ENCODE data around the gene CCDC197. TPM values are rescaled to one million over a fixed set of nuclear protein-coding genes. Genes with fewer than 3 reads are reported as not detected.

The CCDC197 gene
- total RNA-seq, 1 experiment from 2014 or later: not detected

GRCh38 chr14:93996130-93996695 lies 888 bp upstream of the CCDC197 start:
- H3K9me3 ChIP-seq (ENCODE audit: low read length): no peaks in the 10 kb centered on the region
- H4K20me1 ChIP-seq (ENCODE audit: insufficient read depth, low read depth, low read length): peaks cover 7% of the 10 kb centered on the region; the same call in 1 of the 2 replicates
- no peak overlapping the region for H3K4me2 ChIP-seq (ENCODE audit: low read depth, low read length, poor library complexity, severe bottlenecking)
- no peaks in the 10 kb centered on the region for H3K36me3 ChIP-seq (ENCODE audit: insufficient read depth, low read length)
- no peaks in the 10 kb centered on the region for H3K27me3 ChIP-seq (ENCODE audit: low read length)
- no peaks in the 10 kb centered on the region for H3K4me1 ChIP-seq (ENCODE audit: low read length)
- no peak overlapping the region for H2AFZ ChIP-seq (ENCODE audit: low read length)
- no peak overlapping the region for H3K27ac ChIP-seq (ENCODE audit: low read length)
- H3K79me2 ChIP-seq (ENCODE audit: low read length): no peaks in the 10 kb centered on the region
- H3K9ac ChIP-seq (ENCODE audit: low read length): no peak overlapping the region
- no peak for DNase-seq
- no peak overlapping the region for H3K4me3 ChIP-seq (ENCODE audit: low read length)
- H3K9me2 ChIP-seq (replicated peaks; ENCODE audit: insufficient read depth, low read length): no peaks in the 10 kb centered on the region

- Histone ChIP-seq H3K4me1 (ENCODE audit: low read length) (no peaks in the 10 kb centered on the region), H3K36me3 (ENCODE audit: insufficient read depth, low read length) (no peaks in the 10 kb centered on the region), H3K9me2 (replicated peaks; ENCODE audit: insufficient read depth, low read length) (no peaks in the 10 kb centered on the region), H3K27ac (ENCODE audit: low read length) (no peak overlapping the region), H3K27me3 (ENCODE audit: low read length) (no peaks in the 10 kb centered on the region), H3K9me3 (ENCODE audit: low read length) (no peaks in the 10 kb centered on the region), H2AFZ (ENCODE audit: low read length) (no peak overlapping the region), H3K79me2 (ENCODE audit: low read length) (no peaks in the 10 kb centered on the region), H3K4me2 (ENCODE audit: low read depth, low read length, poor library complexity, severe bottlenecking) (no peak overlapping the region), H3K9ac (ENCODE audit: low read length) (no peak overlapping the region), H4K20me1 (ENCODE audit: insufficient read depth, low read depth, low read length) (peaks cover 7% of the 10 kb centered on the region; the same call in 1 of the 2 replicates), H3K4me3 (ENCODE audit: low read length) (no peak overlapping the region)
- no peak for DNase-seq
Measured at GRCh38 chr14:93997916-93998870, 1.1 kb downstream of the CCDC197 start.

DNA sequence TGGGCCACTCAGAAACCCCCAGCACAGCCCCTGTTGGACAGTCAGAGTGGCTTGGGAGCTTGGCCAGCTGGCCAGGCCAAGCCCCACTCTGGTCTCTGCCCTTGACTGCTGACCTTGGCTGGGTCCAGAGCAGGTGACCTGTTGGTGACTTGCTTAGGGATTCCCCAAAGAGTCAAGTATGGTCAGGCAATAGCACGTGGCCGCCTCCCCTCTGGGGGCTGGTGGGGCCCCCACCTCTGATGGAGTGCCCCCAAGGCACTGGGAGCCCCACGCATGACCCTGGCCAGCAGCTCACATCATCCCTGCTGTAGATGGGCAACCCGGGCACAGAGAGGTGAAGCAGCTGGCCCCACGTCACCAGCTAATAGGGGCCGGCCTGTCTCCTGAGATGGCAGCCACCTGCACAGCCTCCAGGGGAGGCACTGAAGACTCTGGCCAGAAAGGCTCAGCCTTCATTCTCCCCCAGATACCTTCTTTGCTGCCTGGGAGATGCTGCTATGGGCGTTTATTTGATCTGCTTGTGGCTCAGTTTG lies 1.8 kb downstream of the CCDC197 start:
- no peak overlapping the region for H3K4me3 ChIP-seq (ENCODE audit: low read length)
- DNase-seq: no peak
- no peak overlapping the region for H3K9ac ChIP-seq (ENCODE audit: low read length)
- no peaks in the 10 kb centered on the region for H3K36me3 ChIP-seq (ENCODE audit: insufficient read depth, low read length)
- H3K27ac ChIP-seq (ENCODE audit: low read length): no peak overlapping the region
- H3K27me3 ChIP-seq (ENCODE audit: low read length): no peaks in the 10 kb centered on the region
- H3K9me3 ChIP-seq (ENCODE audit: low read length): no peaks in the 10 kb centered on the region
- no peaks in the 10 kb centered on the region for H3K4me1 ChIP-seq (ENCODE audit: low read length)
- H2AFZ ChIP-seq (ENCODE audit: low read length): no peak overlapping the region
- H3K4me2 ChIP-seq (ENCODE audit: low read depth, low read length, poor library complexity, severe bottlenecking): no peak overlapping the region
- no peaks in the 10 kb centered on the region for H3K9me2 ChIP-seq (replicated peaks; ENCODE audit: insufficient read depth, low read length)
- no peaks in the 10 kb centered on the region for H3K79me2 ChIP-seq (ENCODE audit: low read length)
- H4K20me1 ChIP-seq (ENCODE audit: insufficient read depth, low read depth, low read length): peaks cover 7% of the 10 kb centered on the region; the same call in 1 of the 2 replicates

DNA sequence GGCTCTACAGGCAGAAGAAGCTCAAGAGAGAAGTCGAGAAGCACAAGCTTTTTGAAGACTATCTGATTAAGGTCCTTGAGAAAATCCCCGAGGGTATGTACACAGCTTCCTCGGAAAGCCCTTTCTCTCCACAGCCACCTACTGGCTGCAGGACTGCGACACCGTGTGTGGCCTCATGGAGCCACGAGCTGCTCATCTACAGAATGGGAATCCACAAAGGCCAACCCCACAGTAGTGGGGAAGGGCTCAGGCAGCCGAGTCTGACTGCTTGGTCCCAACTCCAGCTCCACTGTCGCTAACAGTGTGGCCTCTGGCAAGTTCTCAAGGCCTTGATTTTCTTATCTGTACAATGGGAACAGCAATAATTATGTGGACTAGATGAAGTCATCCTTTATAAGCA lies 2.5 kb downstream of the CCDC197 start:
- Histone ChIP-seq H2AFZ (ENCODE audit: low read length) (no peak overlapping the region), H3K4me2 (ENCODE audit: low read depth, low read length, poor library complexity, severe bottlenecking) (no peak overlapping the region), H3K9me3 (ENCODE audit: low read length) (no peaks in the 10 kb centered on the region), H3K9ac (ENCODE audit: low read length) (no peak overlapping the region), H3K79me2 (ENCODE audit: low read length) (no peaks in the 10 kb centered on the region), H3K4me1 (ENCODE audit: low read length) (no peaks in the 10 kb centered on the region), H3K4me3 (ENCODE audit: low read length) (no peak overlapping the region), H4K20me1 (ENCODE audit: insufficient read depth, low read depth, low read length) (peaks cover 7% of the 10 kb centered on the region; the same call in 1 of the 2 replicates), H3K27me3 (ENCODE audit: low read length) (no peaks in the 10 kb centered on the region), H3K36me3 (ENCODE audit: insufficient read depth, low read length) (no peaks in the 10 kb centered on the region), H3K27ac (ENCODE audit: low read length) (no peak overlapping the region), H3K9me2 (replicated peaks; ENCODE audit: insufficient read depth, low read length) (no peaks in the 10 kb centered on the region)
- DNase-seq: no peak

GRCh38 chr14:94000267-94000666 lies 3.2 kb downstream of the CCDC197 start:
- Histone ChIP-seq H3K9me2 (replicated peaks; ENCODE audit: insufficient read depth, low read length) (no peaks in the 10 kb centered on the region), H3K4me3 (ENCODE audit: low read length) (no peak overlapping the region)

GRCh38 chr14:94001016-94001415 lies 3.9 kb downstream of the CCDC197 start:
- no peaks in the 10 kb centered on the region for H3K27me3 ChIP-seq (ENCODE audit: low read length)
- DNase-seq: no peak
- H3K4me2 ChIP-seq (ENCODE audit: low read depth, low read length, poor library complexity, severe bottlenecking): no peak overlapping the region
- H4K20me1 ChIP-seq (ENCODE audit: insufficient read depth, low read depth, low read length): peaks cover 12% of the 10 kb centered on the region; the same call in 1 of the 2 replicates
- no peaks in the 10 kb centered on the region for H3K9me3 ChIP-seq (ENCODE audit: low read length)
- no peaks in the 10 kb centered on the region for H3K79me2 ChIP-seq (ENCODE audit: low read length)
- no peak overlapping the region for H3K4me3 ChIP-seq (ENCODE audit: low read length)
- no peak overlapping the region for H3K27ac ChIP-seq (ENCODE audit: low read length)
- no peaks in the 10 kb centered on the region for H3K9me2 ChIP-seq (replicated peaks; ENCODE audit: insufficient read depth, low read length)
- H3K9ac ChIP-seq (ENCODE audit: low read length): no peak overlapping the region
- H2AFZ ChIP-seq (ENCODE audit: low read length): no peak overlapping the region
- no peaks in the 10 kb centered on the region for H3K36me3 ChIP-seq (ENCODE audit: insufficient read depth, low read length)
- no peaks in the 10 kb centered on the region for H3K4me1 ChIP-seq (ENCODE audit: low read length)

More at GRCh38 chr14:94000267-94000666, 3.2 kb downstream of the CCDC197 start:
- no peak overlapping the region for H3K4me2 ChIP-seq (ENCODE audit: low read depth, low read length, poor library complexity, severe bottlenecking)
- H2AFZ ChIP-seq (ENCODE audit: low read length): no peak overlapping the region
- no peaks in the 10 kb centered on the region for H3K4me1 ChIP-seq (ENCODE audit: low read length)
- no peaks in the 10 kb centered on the region for H3K27me3 ChIP-seq (ENCODE audit: low read length)
- no peaks in the 10 kb centered on the region for H3K9me3 ChIP-seq (ENCODE audit: low read length)
- no peak for DNase-seq
- no peaks in the 10 kb centered on the region for H3K79me2 ChIP-seq (ENCODE audit: low read length)
- H3K9ac ChIP-seq (ENCODE audit: low read length): no peak overlapping the region
- H3K36me3 ChIP-seq (ENCODE audit: insufficient read depth, low read length): no peaks in the 10 kb centered on the region
- H3K27ac ChIP-seq (ENCODE audit: low read length): no peak overlapping the region
- H4K20me1 ChIP-seq (ENCODE audit: insufficient read depth, low read depth, low read length): peaks cover 12% of the 10 kb centered on the region; the same call in 1 of the 2 replicates

DNA sequence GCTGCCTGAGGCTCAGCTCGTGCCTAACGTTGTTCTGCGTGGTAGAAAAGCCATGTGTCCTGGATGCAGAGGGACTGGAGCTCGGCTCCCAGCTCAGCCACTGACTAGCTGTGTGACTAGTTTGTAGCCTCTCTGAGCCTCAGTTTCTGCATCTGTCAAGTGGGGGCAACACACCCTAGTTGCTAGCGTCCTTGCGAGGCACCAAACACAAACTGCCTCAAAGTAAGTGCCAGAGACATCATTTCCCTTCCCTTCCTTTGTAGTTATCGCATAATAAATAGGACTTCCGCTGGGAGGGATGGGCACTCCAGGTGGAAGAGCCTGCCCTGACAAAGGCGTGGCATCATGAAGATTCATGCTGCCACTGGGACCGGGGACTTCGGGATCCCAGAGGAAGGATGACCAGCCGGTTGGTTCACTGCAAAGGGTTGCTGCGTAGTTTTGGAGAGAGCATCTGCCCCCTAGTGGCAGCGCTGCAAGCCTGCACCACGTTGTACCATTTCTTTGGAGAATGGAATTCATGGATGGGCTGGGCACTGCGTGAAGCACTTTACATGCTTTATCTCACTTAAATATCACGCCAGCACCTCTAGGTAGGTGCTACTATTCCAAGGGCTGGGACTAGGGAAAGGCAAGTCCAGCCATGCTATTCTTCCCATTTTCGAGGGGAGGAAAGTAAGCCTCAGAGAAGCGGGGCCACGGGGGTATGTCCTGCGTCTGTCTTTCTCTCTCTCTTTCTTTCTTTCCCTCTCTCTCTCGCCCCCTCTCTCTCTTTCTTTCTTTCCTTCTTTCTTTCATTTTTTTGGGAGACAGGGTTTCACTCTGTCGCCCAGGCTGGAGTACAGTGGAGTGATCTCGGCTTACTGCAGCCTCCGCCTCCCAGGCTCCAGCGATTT lies 4.6 kb downstream of the CCDC197 start:
- Histone ChIP-seq H4K20me1 (ENCODE audit: insufficient read depth, low read depth, low read length) (peaks cover 12% of the 10 kb centered on the region; the same call in 1 of the 2 replicates), H3K79me2 (ENCODE audit: low read length) (no peaks in the 10 kb centered on the region), H3K9me2 (replicated peaks; ENCODE audit: insufficient read depth, low read length) (no peaks in the 10 kb centered on the region), H2AFZ (ENCODE audit: low read length) (no peak overlapping the region), H3K4me3 (ENCODE audit: low read length) (no peak overlapping the region), H3K27ac (ENCODE audit: low read length) (no peak overlapping the region), H3K9me3 (ENCODE audit: low read length) (no peaks in the 10 kb centered on the region), H3K4me2 (ENCODE audit: low read depth, low read length, poor library complexity, severe bottlenecking) (no peak overlapping the region), H3K27me3 (ENCODE audit: low read length) (no peaks in the 10 kb centered on the region), H3K9ac (ENCODE audit: low read length) (no peak overlapping the region), H3K36me3 (ENCODE audit: insufficient read depth, low read length) (no peaks in the 10 kb centered on the region), H3K4me1 (ENCODE audit: low read length) (no peaks in the 10 kb centered on the region)
- DNase-seq: peak; percentile 88
